HG03025 (cell line): ENCODE measurements around the gene SMIM5.

Source experiments
- ATAC-seq: cut with Tn5 transposase; IDR thresholded peaks from one replicate; pipeline ENCODE4 v1.9.1; 2021; ENCODE audit warnings: mild to moderate bottlenecking, moderate library complexity; ENCODE audit not compliant: unreplicated experiment, low FRiP score

The SMIM5 gene

DNA sequence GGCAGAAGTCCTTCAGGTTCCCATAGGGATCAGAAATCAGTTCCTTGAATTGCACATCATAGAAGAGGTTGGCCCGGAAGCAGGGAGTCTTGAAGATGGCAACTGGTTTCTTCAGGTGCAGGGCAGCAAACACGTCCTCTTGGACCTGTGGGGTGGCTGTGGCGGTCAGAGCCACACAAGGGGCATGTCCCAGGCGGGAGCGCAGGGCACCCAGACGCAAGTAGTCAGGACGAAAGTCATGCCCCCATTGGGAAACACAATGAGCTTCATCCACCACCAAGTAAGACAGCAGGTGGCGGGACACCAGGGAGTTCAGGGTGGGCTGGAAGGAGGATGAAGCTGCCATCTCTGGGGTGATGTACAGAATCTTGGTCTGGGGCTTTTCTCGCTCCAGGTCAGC, 29.3 kb downstream of the SMIM5 start:
- no peak for ATAC-seq

GRCh38 chr17:75664099-75664549, 30.9 kb downstream of the SMIM5 start:
- ATAC-seq = peak; percentile 49

DNA sequence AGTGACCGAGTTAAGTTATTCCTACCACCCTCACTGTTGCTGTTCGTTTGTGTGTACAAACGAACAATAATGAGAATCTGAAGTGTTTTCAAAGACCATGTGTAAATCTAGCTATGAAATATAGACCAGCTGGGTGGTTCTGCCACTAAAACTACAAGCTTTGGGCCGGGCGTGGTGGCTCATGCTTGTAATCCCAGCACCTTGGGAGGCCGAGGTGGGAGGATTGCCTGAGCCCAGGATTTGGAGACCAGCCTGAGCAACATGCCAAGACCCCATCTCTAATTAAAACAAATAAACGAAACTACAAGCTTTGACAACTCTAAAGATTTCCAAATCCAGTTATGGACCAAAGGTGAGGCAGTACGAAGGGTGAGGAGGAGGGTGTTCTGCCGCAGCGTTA, 32.7 kb downstream of the SMIM5 start:
- no peak for ATAC-seq

DNA sequence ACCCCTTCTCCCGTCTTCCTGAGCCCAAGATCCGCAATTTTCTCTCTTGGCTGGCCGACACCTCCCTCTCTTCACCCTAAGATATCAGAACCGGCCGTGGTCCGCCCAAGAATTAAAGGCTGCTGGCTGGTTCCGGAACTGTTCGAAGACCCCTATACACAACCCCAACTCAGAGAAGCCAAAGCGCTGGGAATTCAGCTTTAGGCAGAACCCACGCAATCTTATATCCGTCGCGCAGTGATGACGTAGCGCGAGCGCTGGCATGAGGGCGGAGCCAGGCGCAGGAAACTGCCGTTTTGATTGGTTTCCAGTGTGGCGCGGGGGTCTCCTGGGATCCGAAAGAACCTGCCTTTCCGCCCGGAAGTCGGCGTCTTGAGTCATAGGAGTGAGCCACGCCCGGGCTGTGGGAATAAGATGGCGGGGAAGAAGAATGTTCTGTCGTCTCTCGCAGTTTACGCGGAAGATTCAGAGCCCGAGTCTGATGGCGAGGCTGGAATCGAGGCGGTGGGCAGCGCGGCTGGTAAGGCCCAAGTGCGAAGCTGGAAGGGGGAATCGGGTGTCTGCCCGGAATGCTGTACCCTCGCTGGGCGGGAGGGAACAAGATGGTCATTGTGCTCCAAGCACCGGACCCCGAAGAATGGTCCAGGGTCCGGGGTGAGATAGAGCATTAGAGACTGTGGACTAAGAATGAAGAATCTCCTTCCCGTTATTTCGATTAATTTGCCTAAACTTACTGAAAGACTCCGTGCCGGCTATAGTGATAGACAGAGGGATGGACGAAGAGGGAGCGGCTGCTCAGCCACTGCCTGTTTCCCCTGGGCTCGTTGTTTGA, 33.9 kb downstream of the SMIM5 start, which contains the start of the genes RECQL5 and SAP30BP:
Gene RECQL5 (minus strand): TSS at position 196 of the 832 bp plus-strand sequence. CDS start 597 bp downstream, outside the sequence.
Gene SAP30BP (plus strand): TSS at position 380 of the 832 bp plus-strand sequence. CDS start 35 bp downstream, at position 415.
- peak; percentile 61 for ATAC-seq

- ATAC-seq = no peak
Measured at GRCh38 chr17:75667825-75668224, 34.6 kb downstream of the SMIM5 start.

DNA sequence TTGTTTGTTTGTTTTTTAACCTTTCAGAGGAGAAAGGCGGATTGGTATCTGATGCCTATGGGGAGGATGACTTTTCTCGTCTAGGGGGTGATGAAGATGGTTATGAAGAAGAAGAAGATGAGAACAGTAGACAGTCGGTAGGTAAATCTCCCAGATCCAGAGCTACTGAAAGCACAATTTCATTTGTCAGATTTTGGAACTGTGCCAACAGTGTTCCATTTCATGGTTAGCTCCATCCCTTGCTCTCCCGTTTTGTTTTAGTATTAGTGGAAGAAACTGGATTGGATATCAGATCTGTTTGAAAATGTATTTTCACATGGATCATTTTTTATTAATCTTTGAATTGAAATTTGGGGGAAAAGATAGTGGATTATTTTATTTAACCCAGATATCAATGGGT, 35.3 kb downstream of the SMIM5 start:
- no peak for ATAC-seq

DNA sequence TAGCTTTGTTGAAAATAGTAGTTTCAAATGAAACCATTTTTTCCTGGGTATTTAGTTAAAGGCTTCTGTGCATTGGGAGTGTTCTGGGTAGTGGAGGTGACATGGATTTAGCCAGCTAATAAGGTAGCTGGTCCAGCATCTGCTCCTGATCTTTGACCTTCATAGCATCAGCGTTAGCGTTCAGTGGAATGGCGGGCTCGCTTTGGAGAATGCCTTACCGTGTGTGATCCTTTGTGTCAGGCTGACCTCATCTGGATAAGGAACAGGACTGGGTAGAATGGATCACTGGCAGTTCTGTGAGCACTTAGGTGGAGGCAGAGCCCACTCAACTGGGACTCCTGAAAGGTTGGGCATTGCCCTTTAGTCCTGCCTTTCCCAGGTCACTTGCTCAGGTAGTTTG, 37.6 kb downstream of the SMIM5 start:
- no peak for ATAC-seq

DNA sequence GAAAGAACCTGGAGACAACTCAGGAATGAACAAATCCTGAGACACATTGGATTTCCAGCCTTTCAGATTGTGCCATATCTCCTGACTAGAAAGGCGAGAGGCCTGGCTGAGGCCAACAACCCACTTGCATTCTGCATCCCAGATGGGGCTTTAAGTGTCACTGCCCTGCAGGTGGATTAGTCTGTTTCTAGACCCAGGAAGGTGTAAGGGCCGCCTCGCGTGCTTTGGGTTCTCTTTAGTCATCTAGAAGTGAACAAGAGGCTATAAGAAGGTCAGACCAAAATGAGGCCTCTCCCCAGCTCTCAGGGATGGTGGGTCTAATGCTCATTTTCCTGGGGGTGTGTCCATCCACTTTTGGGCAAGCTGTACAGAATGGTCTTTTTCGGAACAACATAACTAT, 38.8 kb downstream of the SMIM5 start:
- no peak for ATAC-seq

DNA sequence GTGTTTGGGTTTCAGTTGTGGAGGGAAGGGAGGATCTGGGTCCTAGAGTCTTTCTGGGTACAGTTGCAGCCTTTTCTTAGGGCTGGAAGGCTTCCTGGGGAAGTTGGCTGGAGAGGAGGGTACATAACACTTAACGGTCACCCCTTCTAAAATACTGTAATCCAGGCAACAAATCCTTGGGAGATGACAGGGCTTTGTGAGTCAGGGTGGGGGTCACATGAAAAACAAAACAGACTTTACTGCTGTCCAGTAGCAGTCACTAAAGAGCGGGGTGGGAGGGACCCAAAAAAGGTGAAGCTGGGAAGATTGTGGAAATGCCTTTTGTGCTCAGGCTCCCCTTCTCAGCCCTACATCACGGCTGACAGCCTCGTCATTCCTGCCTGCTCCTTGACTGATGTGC, 40.3 kb downstream of the SMIM5 start:
- ATAC-seq = no peak

DNA sequence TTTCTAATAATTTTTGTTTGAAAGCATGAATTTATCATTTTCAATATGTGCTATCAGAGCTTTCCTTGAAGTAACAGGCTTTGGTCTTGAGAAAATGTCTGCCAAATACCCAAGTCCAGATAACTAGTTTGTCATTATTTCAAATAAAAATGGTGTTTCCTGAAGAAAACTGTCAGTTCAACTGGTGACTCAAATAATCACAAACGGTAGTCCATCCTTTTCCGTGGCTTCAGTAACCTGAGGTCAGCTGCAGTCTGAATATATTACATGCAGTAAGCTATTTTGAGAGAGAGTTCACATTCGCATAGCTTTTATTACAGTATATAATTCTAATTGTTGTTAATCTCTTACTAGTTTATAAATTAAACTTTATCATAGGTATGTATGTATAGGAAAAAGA, 43.2 kb downstream of the SMIM5 start:
- no peak for ATAC-seq

- no peak for ATAC-seq
Measured at GRCh38 chr17:75679706-75680211, 46.5 kb downstream of the SMIM5 start.

DNA sequence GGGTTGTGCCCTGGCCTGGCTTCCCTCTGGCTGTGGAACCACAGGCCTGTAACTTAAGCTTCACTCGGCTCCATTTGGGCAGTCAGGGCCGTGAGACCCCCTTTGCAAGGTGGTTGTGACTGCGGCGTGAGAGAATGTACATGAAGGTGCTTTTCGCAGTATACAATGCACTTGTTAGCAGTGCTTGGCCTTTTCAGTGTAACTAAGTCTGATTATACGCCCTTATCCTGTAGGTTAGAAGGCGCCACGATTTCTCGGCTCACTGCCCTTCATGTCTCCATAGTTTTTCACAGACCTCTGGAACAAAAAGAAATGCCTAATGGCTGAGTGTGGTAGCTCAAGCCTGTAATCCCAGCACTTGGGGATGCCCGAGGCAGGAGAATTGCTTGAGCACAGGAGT, 47.2 kb downstream of the SMIM5 start:
- ATAC-seq = no peak

GRCh38 chr17:75681289-75681688, 48.1 kb downstream of the SMIM5 start:
- no peak for ATAC-seq

DNA sequence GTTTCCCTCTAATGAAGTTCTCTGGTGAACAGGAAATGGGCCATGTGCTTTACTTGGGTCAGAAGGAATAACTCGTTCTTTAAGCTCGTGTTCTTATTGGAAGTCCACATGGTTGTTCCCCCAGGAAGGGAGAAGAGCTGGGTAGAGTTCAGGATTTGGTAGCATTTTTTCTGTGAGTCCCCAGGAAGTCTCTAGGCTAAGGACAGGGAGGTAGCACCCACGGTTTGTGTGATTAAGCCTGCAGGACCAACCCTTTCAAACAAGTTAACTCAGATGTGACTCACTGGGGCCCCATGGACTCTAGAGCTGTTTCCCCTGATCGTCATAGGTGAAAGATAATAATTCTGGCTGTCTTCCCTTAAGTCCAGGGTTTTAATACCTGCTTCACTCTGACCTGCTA, 50.3 kb downstream of the SMIM5 start:
- ATAC-seq = no peak

DNA sequence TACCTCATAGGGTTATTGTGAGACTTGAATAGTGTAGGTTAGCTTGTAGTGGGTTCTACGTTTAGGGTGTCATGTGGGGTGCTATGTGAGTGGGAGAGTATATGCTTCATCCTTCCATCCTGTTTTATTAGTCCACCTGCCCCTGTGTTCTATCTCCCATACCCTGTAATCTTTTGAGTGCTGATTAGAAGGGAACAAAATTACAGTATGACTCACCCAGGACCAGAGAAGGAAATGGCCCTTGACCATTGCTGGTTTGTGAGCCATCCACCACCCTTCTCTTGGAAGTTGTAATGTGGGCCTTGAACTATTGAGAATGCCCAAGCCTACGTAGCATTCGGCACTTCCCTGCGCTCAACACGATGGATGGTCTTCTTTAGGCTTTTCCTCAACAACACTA, 51.0 kb downstream of the SMIM5 start:
- ATAC-seq = no peak

- no peak for ATAC-seq
Measured at GRCh38 chr17:75684924-75685323, 51.7 kb downstream of the SMIM5 start.

- ATAC-seq = no peak
Measured at GRCh38 chr17:75685499-75685898, 52.3 kb downstream of the SMIM5 start.

GRCh38 chr17:75688209-75688825, 55.1 kb downstream of the SMIM5 start:
- ATAC-seq = no peak

GRCh38 chr17:75689441-75689873, 56.2 kb downstream of the SMIM5 start:
- no peak for ATAC-seq
